KMS-11 (cell line): Measurements from ENCODE around the gene VDR.

Experiments used
- H2AFZ ChIP-seq: fragments of 200-600 bp; sonication (generic); 2 replicates; pipeline ENCODE4 v1.6.1; 2016; ENCODE audit warnings: antibody characterized with exemption, mixed run types, low read depth
- H3K27ac ChIP-seq: fragments of 200-600 bp; sonication (generic); 2 replicates; pipeline ENCODE4 v1.6.1; 2016; ENCODE audit warnings: mild to moderate bottlenecking, mixed run types
- H3K27me3 ChIP-seq: fragments of 200-600 bp; sonication (generic); 2 replicates; pipeline ENCODE4 v1.6.1; 2017; ENCODE audit warnings: mild to moderate bottlenecking, low read depth, mixed run types, moderate library complexity; ENCODE audit not compliant: insufficient read depth
- H3K36me3 ChIP-seq: fragments of 200-600 bp; sonication (generic); 2 replicates; pipeline ENCODE4 v1.6.1; 2017; ENCODE audit warnings: mild to moderate bottlenecking, mixed run types; ENCODE audit not compliant: insufficient read depth
- H3K4me1 ChIP-seq: fragments of 200-600 bp; sonication (generic); 2 replicates; pipeline ENCODE4 v1.6.1; 2016; ENCODE audit warnings: mild to moderate bottlenecking, low read depth, mixed run types; ENCODE audit not compliant: poor library complexity, severe bottlenecking
- H3K4me2 ChIP-seq: fragments of 200-600 bp; sonication (generic); 2 replicates; pipeline ENCODE4 v1.7.0; 2016; ENCODE audit warnings: mild to moderate bottlenecking, mixed run types
- H3K4me3 ChIP-seq: fragments of 200-600 bp; sonication (generic); IDR thresholded peaks from 2 replicates; pipeline ENCODE4 v1.6.1; 2017; ENCODE audit warnings: low read depth, low read length, mixed read lengths; ENCODE audit not compliant: insufficient read depth
- H3K79me2 ChIP-seq: fragments of 200-600 bp; sonication (generic); 2 replicates; pipeline ENCODE4 v1.6.1; 2016; ENCODE audit warnings: low read depth, mixed run types; ENCODE audit not compliant: insufficient read depth
- H3K9ac ChIP-seq: fragments of 200-600 bp; sonication (generic); 2 replicates; pipeline ENCODE4 v1.6.1; 2016; ENCODE audit warnings: mild to moderate bottlenecking, mixed run types
- H4K20me1 ChIP-seq: fragments of 200-600 bp; sonication (generic); 2 replicates; pipeline ENCODE4 v1.6.1; 2016; ENCODE audit warnings: mild to moderate bottlenecking, mixed run types; ENCODE audit not compliant: insufficient read depth
- TF ChIP-seq, protein P1 (sequence below): fragments of 200-600 bp; sonication (generic); conservative IDR thresholded peaks from 2 replicates; pipeline ENCODE4 v1.6.1; 2017; ENCODE audit warnings: low read depth, mild to moderate bottlenecking, antibody characterized with exemption, low read length, moderate library complexity, mixed read lengths

The VDR gene

DNA sequence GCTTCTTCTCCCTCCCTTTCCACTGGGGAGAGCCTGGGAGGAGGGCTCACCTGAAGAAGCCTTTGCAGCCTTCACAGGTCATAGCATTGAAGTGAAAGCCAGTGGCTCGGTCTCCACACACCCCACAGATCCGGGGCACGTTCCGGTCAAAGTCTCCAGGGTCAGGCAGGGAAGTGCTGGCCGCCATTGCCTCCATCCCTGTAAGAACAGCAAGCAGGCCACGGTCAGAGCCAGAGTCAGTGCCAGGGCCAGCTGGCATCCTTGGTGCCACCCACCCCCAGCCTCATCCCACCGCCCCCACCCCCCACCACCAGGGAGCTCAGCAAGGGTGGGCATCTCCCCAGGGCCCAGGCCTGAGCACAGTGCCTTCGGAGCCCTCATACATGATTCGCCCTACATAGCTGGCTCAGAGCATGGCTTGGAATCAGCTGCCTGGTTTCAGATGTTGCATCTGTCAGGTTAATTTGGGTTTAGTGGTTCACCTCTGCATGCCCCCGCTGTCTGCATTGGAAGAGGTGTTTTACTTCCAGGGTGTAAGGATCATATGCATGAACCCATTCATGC, 25.8 kb downstream of the VDR start:
- Histone ChIP-seq H3K4me1 (peaks cover 11% of the 10 kb centered on the region), H3K4me2 (no peak overlapping the region), H3K9ac (no peak overlapping the region), H3K27me3 (no peaks in the 10 kb centered on the region), H3K27ac (no peak overlapping the region), H3K4me3 (no peak overlapping the region), H3K79me2 (no peaks in the 10 kb centered on the region), H3K36me3 (no peaks in the 10 kb centered on the region), H4K20me1 (no peaks in the 10 kb centered on the region), H2AFZ (no peak overlapping the region)
- TF ChIP-seq, protein P1, sequence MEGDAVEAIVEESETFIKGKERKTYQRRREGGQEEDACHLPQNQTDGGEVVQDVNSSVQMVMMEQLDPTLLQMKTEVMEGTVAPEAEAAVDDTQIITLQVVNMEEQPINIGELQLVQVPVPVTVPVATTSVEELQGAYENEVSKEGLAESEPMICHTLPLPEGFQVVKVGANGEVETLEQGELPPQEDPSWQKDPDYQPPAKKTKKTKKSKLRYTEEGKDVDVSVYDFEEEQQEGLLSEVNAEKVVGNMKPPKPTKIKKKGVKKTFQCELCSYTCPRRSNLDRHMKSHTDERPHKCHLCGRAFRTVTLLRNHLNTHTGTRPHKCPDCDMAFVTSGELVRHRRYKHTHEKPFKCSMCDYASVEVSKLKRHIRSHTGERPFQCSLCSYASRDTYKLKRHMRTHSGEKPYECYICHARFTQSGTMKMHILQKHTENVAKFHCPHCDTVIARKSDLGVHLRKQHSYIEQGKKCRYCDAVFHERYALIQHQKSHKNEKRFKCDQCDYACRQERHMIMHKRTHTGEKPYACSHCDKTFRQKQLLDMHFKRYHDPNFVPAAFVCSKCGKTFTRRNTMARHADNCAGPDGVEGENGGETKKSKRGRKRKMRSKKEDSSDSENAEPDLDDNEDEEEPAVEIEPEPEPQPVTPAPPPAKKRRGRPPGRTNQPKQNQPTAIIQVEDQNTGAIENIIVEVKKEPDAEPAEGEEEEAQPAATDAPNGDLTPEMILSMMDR: no peak

DNA sequence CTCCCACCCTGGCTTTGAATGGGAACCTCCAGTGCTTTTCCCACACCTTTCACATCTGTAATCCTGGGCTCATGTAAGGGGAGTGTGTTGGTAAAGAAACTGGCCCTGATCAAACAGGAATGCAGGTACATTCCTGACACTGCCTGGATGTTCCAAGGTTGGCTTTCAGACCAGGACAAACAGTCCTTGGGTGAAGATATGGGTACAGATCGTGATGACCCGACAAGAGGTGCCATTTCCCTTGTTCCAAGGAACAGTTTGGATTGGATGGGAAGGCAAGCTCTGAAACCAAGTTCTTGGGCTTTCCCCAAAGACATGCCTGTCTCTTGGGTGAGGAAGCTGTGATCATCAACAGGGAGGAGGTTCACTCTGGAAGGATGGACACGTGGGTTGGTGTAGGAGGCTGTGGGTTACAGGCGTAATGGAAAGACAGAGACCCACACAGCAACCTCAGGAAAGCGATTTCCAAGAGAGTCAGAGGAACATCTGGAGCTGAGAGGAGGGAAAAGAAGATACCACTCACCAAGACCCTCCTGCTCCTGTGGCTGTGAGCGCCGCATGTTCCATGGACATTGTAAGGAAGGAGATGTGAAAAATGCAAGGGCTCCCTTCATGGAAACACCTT, 26.4 kb downstream of the VDR start:
- H3K4me1 ChIP-seq: peaks cover 5% of the 10 kb centered on the region
- no peak overlapping the region for H3K27ac ChIP-seq
- no peak overlapping the region for H3K9ac ChIP-seq
- TF ChIP-seq, protein P1: no peak
- H3K79me2 ChIP-seq: no peaks in the 10 kb centered on the region
- no peak overlapping the region for H2AFZ ChIP-seq
- no peak overlapping the region for H3K4me3 ChIP-seq
- H3K27me3 ChIP-seq: no peaks in the 10 kb centered on the region
- no peaks in the 10 kb centered on the region for H4K20me1 ChIP-seq
- H3K4me2 ChIP-seq: no peak overlapping the region
- H3K36me3 ChIP-seq: no peaks in the 10 kb centered on the region

DNA sequence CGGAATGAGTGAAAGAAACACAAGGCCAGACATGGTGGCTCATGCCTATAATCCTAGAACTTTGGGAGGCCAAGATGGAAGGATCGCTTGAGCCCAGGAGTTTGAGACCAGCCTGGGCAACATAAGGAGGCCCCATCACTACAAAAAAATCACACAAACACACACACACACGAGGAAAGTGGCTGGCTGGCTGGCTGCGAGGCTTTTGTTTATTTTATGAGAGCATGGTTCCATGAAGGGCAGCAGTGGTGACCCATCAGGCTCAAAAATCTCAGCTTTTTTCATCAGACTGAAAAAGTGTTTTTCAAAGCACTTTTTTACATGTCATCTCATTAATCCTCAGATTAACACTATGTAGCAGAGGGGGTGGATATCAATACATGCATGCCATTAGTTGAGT, 27.7 kb downstream of the VDR start:
- Histone ChIP-seq H3K27me3 (no peaks in the 10 kb centered on the region), H3K27ac (no peak overlapping the region), H3K4me3 (no peak overlapping the region), H2AFZ (no peak overlapping the region), H3K9ac (no peak overlapping the region), H4K20me1 (no peaks in the 10 kb centered on the region), H3K79me2 (no peaks in the 10 kb centered on the region), H3K4me1 (no peaks in the 10 kb centered on the region), H3K36me3 (no peaks in the 10 kb centered on the region), H3K4me2 (no peak overlapping the region)
- TF ChIP-seq, protein P1: no peak

DNA sequence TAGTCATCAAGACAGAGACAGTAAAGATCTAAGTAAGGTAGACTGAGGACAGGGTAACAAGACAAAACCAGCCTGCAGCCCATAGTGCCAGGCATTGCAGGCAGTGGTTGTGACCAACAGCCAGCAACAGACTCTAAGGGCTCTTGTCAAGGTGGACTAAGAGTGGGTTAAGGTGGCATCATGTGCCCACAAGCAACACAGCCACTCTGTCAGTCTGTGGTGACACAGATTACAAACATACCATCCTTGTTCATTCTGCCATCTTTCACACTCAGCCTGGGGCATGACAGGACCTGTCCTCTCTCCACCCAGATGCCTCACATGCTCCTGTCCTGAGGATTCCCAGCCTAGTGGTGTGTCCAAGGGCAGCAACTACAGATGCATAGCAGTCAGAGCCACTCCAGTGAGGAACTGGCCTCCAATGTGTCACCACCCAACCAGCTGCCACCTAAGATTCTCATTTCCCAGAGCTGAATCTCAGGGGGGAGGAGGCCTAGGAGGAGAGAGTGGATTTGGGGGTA, 28.3 kb downstream of the VDR start:
- Histone ChIP-seq H3K4me2 (no peak overlapping the region), H3K27ac (no peak overlapping the region), H3K4me1 (peaks cover 3% of the 10 kb centered on the region), H3K36me3 (no peaks in the 10 kb centered on the region), H3K9ac (no peak overlapping the region), H4K20me1 (no peaks in the 10 kb centered on the region), H3K27me3 (no peaks in the 10 kb centered on the region), H3K4me3 (no peak overlapping the region), H3K79me2 (no peaks in the 10 kb centered on the region), H2AFZ (no peak overlapping the region)
- TF ChIP-seq, protein P1: no peak
